SK-N-MC (cell line): ENCODE measurements around the gene TSHZ2.

Experiments used
- EZH2 ChIP-seq: fragments of 200-600 bp; sonication (generic); IDR thresholded peaks from one replicate; pipeline ENCODE4 v1.6.1; 2017; ENCODE audit warnings: antibody characterized with exemption
- POLR2AphosphoS5 ChIP-seq: IDR thresholded peaks from 2 replicates; pipeline ENCODE4 v1.6.1; 2012; ENCODE audit warnings: mild to moderate bottlenecking, low read depth, low read length, borderline replicate concordance

GRCh38 chr20:53534037-53534436 lies 561.9 kb downstream of the TSHZ2 start:
- TF ChIP-seq POLR2AphosphoS5 (no peak), EZH2 (no peak)
